Gastrocnemius medialis (tissue), 4 donors: ENCODE measurements around the gene CD300E. TPM values are rescaled to one million over a fixed set of nuclear protein-coding genes. Genes with fewer than 3 reads are reported as not detected.
A peak's percentile ranks its signal among the peaks of the same experiment; 100 is the strongest.

Experiments
- ATAC-seq, 2 donors: fragments of 150-250 bp; one replicate each; pipeline ENCODE4 v1.9.1; 2016
- DNase-seq, 2 donors: peaks; one replicate each; pipeline ENCODE4 v3.0.0-alpha.2; 2019
- H3K27ac ChIP-seq, 4 donors: fragments of 200-600 bp; sonication (generic); 1 replicate in 1 of 4; 2 replicates in 3 of 4; pipeline ENCODE4 v1.5.1; 2016 to 2018; ENCODE audit warnings: mild to moderate bottlenecking in 2 of 4, moderate library complexity in 1 of 4
- H3K27me3 ChIP-seq, 3 donors: fragments of 200-600 bp; sonication (generic) in 2 of 3; 1 replicate in 1 of 3; 2 replicates in 2 of 3; pipeline versions ENCODE4 v1.5.1 to v1.6.0; 2016 to 2019; ENCODE audit warnings: mild to moderate bottlenecking in 1 of 3, moderate library complexity in 1 of 3
- H3K36me3 ChIP-seq, 2 donors: fragments of 200-600 bp; sonication (generic) in 1 of 2; one replicate each; pipeline ENCODE4 v1.5.1; 2017 to 2018
- H3K4me1 ChIP-seq, 2 donors: fragments of 200-600 bp; sonication (generic) in 1 of 2; one replicate each; pipeline ENCODE4 v1.5.1; 2016 to 2017; ENCODE audit warnings: mild to moderate bottlenecking in 2 of 2
- H3K4me3 ChIP-seq, 4 donors: fragments of 200-600 bp; sonication (generic) in 3 of 4; 1 replicate in 1 of 4; 2 replicates in 3 of 4; pipeline ENCODE4 v1.5.1; 2016 to 2019; ENCODE audit warnings: mild to moderate bottlenecking in 2 of 4
- H3K9me3 ChIP-seq, 3 donors: fragments of 200-600 bp; sonication (generic) in 2 of 3; 1 replicate in 1 of 3; 2 replicates in 2 of 3; pipeline ENCODE4 v1.5.1; 2016 to 2019
- CTCF ChIP-seq, 5 experiments: fragments of 450-650 bp in 3 of 5; fragments of 200-600 bp in 2 of 5; sonication (generic) in 2 of 5; IDR thresholded peaks in 4 of 5; conservative IDR thresholded peaks in 1 of 5; 1 replicate in 4 of 5; 2 replicates in 1 of 5; pipeline ENCODE4 v1.5.1; 2016 to 2019; ENCODE audit warnings: antibody characterized with exemption in 5 of 5, mild to moderate bottlenecking in 3 of 5, moderate library complexity in 3 of 5
- POLR2A ChIP-seq, 2 donors: fragments of 450-650 bp; IDR thresholded peaks; one replicate each; pipeline ENCODE4 v1.6.1; 2017; ENCODE audit warnings: antibody characterized with exemption in 2 of 2, mild to moderate bottlenecking in 2 of 2, moderate library complexity in 2 of 2
- in situ Hi-C, 4 donors: fragments of 200-750 bp; cut with MboI; loops; one replicate each; pipeline versions ENCODE4 v1.15.0 to v1.8.0; 2017; ENCODE audit warnings: low sequenced_read_pairs in 4 of 4
- intact Hi-C: fragments of 100-400 bp; cut with DNase I; formaldehyde crosslinking; loops from one replicate; pipeline ENCODE4 v1.15.1; 2023; ENCODE audit warnings: low total_unique reads
- total RNA-seq, 4 donors: library from RNA; depleted of rRNA; stranded (reverse); fragments of >200 nt; gene quantifications; one replicate each; pipeline versions ENCODE4 v1.1.0 to v1.2.3, GENCODE V29; 2016

Gene CD300E
- under 1 TPM in 2 of 4 donors, not detected in 2; 0.26 to 0.91 TPM for total RNA-seq

- H3K9me3 ChIP-seq, result no peaks in the 10 kb centered on the region
- intact Hi-C loops, result no loop called here
- H3K27me3 ChIP-seq, result peaks cover 0 to 7% (median 6%) of the 10 kb centered on the region in 3 donors
- DNase-seq (no peak), ATAC-seq (peak in 1 of 2 donors; percentile 21)
- no peak within 1 kb of the TSS for H3K27ac ChIP-seq
- no peaks in the 10 kb centered on the region for H3K4me1 ChIP-seq
- no peak within 1 kb of the TSS for H3K4me3 ChIP-seq
- no peak for TF ChIP-seq CTCF (IDR thresholded peaks at IDR 0.05 in 4 of 5, conservative IDR thresholded peaks at IDR 0.05 in 1 of 5)
- no peak for TF ChIP-seq POLR2A (IDR thresholded peaks at IDR 0.05)
- H3K36me3 ChIP-seq, result no peaks in the 10 kb centered on the region
- in situ Hi-C loops, result no loop called here
Measured at GRCh38 chr17:74623693-74624093, at the start of gene CD300E. Gene CD300E, minus strand, starts transcription at chr17:74623738. Its CDS starts 117 bp downstream, at chr17:74623621.

- peaks cover 0 to 9% (median 4%) of the 10 kb centered on the region in 3 donors for H3K27me3 ChIP-seq
- intact Hi-C loops, result no loop called here
- ATAC-seq (peak in 1 of 2 donors; percentile 49), DNase-seq (peak; percentile 11 to 17)
- H3K27ac ChIP-seq, result no peak overlapping the region
- no peaks in the 10 kb centered on the region for H3K36me3 ChIP-seq
- H3K9me3 ChIP-seq, result no peaks in the 10 kb centered on the region
- no peaks in the 10 kb centered on the region for H3K4me1 ChIP-seq
- no peak overlapping the region for H3K4me3 ChIP-seq
- in situ Hi-C loops, result no loop called here
- TF ChIP-seq CTCF (IDR thresholded peaks at IDR 0.05 in 4 of 5, conservative IDR thresholded peaks at IDR 0.05 in 1 of 5), result no peak
- no peak for TF ChIP-seq POLR2A (IDR thresholded peaks at IDR 0.05)
Measured at GRCh38 chr17:74671031-74671771, 47.7 kb upstream of the CD300E start.

GRCh38 chr17:74670329-74670728 lies 46.8 kb upstream of the CD300E start:
- DNase-seq (no peak), ATAC-seq (no peak)
- in situ Hi-C loops, result no loop called here
- intact Hi-C loops, result no loop called here
- H3K4me1 ChIP-seq, result no peaks in the 10 kb centered on the region
- H3K27me3 ChIP-seq, result peaks cover 0 to 8% (median 7%) of the 10 kb centered on the region in 3 donors
- no peaks in the 10 kb centered on the region for H3K36me3 ChIP-seq
- H3K4me3 ChIP-seq, result no peak overlapping the region
- TF ChIP-seq CTCF (IDR thresholded peaks at IDR 0.05 in 4 of 5, conservative IDR thresholded peaks at IDR 0.05 in 1 of 5) (no peak), POLR2A (IDR thresholded peaks at IDR 0.05) (no peak)
- no peaks in the 10 kb centered on the region for H3K9me3 ChIP-seq
- H3K27ac ChIP-seq, result no peak overlapping the region

- H3K27ac ChIP-seq, result no peak overlapping the region
- H3K4me3 ChIP-seq, result no peak overlapping the region
- peaks cover 4 to 21% (median 18%) of the 10 kb centered on the region in 3 donors for H3K27me3 ChIP-seq
- no peaks in the 10 kb centered on the region for H3K36me3 ChIP-seq
- H3K4me1 ChIP-seq, result no peaks in the 10 kb centered on the region
- in situ Hi-C loops, result no loop called here
- no peaks in the 10 kb centered on the region for H3K9me3 ChIP-seq
- intact Hi-C loops, result no loop called here
- TF ChIP-seq POLR2A (IDR thresholded peaks at IDR 0.05) (no peak), CTCF (IDR thresholded peaks at IDR 0.05 in 4 of 5, conservative IDR thresholded peaks at IDR 0.05 in 1 of 5) (no peak)
- DNase-seq (no peak), ATAC-seq (no peak)
Measured at GRCh38 chr17:74663561-74663960, 40.0 kb upstream of the CD300E start.
